Activated CD4-positive, alpha-beta T cell treated with anti-CD3 and anti-CD28 coated beads, Interleukin-10, Interleukin-2, amounts not matched to agents 100 ng/mL and 50 ng/mL, durations not matched to agents 16 hours and 8 hours (primary cell): ENCODE measurements around the gene LONP2.

Source experiments
- DNase-seq: peaks from one replicate; pipeline ENCODE4 v3.0.0-alpha.2; 2020

Gene LONP2

DNA sequence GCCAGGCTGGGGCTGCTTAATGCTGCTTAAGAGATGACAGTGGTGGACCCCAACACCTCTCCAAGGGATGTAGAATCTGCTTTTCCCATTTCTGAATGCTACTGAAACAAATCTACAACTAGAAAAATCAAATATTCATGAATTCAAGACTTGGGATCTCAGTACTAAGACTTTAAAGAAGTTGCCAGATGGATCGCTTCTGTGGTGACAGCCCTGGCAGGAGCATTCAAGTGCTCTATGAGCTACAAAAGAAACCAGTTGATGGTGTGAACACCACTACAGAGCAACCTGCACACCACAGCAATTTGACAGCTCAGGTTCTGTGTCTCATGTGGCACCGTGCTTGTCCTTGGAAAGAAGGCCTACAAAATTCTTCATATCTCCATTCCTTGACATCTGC, 98.5 kb downstream of the LONP2 start:
- DNase-seq, result no peak

DNA sequence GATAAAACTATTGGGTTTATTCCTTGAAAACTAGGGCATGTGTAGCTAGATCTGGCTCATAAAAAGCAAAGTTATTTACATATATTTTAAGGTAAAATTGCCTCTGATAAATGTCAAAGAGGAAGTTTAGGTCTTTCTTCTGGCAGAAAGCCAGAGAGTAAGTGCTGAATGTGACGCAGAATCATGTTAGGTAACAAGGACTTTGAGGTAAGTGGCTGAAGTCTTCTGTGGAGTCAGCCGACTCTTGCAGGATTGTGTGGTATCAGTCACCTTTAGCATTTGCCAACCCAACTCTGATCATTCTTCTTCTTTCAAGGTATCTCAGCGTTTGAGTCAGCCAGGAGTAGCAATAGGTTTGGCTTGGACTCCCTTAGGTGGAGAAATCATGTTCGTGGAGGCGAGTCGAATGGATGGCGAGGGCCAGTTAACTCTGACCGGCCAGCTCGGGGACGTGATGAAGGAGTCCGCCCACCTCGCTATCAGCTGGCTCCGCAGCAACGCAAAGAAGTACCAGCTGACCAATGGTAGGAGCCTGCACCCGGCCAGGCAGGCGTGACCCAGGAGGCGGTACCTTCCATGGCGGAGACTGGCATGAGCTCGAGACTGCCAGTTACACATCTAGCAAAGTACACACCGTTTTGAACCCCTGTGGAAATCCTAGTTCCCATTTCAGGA, 103.2 kb downstream of the LONP2 start:
- DNase-seq, result no peak

DNA sequence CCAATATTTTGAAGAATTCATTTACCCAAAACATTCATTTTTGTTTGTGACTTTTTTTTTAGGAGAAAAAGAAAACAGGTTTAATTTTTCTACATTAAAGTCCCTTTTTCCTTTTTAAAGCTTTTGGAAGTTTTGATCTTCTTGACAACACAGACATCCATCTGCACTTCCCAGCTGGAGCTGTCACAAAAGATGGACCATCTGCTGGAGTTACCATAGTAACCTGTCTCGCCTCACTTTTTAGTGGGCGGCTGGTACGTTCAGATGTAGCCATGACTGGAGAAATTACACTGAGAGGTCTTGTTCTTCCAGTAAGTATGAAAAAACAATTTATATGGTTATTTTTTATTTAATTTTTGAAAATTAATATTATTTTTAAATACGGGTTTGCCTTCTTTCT, 103.9 kb downstream of the LONP2 start:
- no peak for DNase-seq

DNA sequence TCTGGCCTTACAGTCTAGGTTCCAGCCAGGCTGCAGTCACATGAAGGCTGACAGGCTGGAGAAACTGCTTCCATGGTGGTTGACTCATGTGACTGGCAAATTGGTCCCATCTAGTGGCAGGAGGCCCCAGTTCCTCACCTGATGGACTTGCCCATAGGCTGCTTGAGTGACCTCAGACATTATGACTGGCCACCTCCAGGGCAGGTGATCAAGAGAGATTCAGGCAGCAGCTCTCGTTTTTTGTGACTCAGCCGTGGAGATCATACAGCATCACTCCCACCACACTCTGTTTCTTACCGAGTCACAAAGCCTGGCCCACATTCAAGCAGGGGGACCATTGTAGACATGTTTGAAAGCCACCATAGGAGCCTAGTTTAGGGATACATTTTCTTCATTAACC, 106.6 kb downstream of the LONP2 start:
- peak; percentile 25 for DNase-seq

DNA sequence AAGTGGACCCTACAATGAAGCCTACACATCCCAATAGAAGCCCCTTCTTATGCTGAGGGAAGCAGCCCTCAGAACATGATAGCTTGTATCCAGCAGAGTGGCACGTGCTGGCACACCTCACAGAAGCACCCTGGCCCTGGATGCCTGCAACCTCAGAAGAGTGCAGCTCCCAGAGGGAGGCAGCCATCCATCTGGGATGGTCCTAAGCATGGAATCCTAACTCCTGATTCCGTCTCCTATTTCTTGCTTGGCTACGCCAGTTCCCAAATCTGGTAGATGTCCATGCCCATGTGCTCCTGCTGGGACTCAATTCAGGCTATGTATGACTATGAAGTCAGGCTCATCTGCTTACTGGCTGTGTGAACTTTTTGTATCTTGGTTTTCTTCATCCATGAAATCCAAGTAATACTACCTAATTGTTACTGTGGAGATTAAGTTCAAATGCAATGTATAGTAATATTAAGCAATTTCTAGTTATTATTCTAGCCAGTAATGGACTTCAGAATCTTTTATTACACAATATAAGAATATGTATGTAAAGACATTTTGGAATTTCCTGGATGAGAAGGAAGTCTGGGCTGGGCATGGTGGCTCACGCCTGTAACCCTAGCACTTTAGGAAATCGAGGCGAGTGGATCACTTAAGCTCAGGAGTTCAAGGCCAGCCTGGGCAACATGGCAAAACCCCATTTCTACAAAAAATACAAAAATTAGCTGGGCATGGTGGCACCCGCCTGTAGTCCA, 108.7 kb downstream of the LONP2 start:
- no peak for DNase-seq

DNA sequence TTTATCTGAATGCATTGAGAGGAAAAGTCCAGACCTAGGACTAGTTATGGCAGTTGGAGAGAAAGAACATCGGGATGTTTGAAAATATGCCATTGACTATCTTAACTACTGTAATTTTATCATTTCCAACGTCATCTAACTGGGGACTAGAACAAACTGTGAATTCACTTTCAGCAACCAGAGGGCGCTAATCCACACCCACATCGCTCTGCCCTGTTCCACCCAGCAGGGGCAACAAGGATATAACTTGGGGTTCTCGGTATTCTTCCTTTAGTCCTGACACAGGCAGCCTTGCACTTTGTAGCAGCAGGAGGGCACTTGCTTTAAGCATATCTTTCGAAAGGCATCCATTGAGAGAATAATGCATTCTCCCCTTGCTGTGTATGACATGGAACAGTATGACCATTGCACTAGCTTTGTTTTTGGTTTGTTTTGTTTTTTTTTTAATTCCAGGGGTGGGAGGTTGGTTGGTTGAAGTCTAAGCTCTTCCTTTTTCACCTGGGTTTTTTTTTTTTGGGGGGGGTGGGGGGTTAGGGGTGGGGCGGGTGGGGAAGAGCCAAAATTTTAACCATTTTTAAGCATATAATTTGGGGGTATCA, 109.6 kb downstream of the LONP2 start:
- peak; percentile 74 for DNase-seq

DNA sequence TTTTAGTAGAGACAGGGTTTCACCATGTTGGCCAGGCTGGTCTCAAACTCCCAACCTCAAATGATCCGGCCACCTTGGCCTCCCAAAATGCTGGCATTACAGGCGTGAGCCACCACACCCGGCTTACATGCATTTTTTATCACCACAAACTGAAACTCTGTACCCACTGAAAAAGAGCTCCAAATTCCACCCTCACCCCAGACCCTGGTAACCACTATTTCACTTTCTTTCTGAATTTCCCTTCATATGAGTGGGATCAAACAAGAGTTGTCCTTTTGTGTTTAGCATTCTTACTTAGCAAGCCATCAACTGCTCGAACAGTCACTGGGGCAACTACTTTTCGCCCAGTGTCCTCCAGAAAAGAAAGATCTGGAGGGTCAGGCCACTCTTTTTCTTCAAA, 110.3 kb downstream of the LONP2 start:
- peak; percentile 22 for DNase-seq

DNA sequence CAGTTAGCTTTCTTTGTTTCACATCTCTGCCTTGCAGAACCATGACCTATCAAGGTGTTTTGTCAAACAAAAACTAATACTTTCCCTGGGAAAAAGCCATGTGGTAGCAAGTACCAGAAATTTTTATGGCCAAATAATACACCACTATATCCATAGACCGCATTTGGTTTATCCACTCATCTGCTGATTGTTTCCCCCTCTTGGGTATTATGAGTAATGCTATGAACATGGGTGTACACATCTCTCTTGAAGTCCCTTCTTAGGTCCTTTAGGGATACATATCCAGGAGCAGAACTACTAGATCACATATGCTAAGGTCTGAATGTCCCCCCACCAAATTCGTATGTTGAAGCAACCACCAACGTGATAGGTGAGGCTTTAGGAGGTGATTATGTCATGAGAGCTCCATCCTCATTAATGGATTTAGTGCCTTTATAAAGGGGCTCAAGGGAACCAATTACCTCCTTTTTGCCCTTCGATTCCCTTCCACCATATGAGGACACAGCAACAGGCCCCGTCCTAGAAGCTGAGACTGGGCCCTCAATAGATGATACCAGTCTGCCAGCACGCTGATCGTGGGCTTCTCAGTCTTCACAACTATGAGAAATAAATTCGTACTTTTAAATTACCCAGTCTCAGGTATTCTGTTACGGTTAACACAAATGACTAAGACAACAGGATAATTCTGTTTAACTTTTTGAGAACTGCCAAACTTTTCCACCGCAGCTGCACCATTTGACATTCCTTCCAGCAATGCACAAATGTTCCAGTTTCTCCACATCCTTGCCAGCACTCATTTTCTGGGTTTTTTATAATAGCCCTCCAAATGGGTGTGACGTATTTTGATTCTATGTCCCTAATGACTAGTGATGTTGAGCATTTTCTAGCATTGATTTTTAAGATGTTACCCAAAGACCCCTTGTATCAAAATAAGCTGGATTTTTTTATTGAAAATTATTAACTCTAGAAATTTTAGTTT, 111.1 kb downstream of the LONP2 start:
- no peak for DNase-seq

DNA sequence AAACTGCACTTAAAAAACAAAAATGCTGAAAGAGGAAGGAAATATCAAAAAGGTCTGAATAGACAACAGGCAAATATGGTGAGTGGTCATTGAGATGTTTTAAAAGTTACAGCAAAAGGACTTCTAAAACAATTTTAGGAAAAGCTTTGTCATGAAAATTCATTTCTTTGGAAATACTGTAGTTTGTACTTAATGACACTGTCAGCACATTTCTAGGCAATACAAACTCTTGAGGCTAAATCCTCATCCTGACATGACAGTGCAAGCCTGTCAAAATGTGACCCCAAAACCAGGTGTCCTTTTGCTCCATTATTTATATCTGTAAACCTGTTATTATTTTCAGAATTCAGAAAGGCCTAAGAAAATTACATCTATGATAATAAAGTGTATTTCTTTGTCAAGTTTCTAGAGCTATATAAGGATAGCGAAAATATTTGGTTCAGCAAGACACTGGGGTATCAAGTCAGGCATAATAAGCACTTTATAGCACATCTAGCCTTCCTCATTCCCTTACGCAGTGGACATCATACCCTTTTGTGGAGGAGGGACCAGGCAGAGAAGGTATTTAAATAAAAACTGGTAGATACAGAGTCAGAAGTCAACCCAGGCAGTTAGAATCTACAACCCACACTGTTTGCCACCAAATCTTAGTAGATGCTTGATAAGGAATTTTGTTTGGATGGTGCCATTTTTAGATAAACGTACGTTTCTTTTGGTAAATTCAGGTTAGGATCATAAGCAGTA, 112.7 kb downstream of the LONP2 start:
- no peak for DNase-seq

DNA sequence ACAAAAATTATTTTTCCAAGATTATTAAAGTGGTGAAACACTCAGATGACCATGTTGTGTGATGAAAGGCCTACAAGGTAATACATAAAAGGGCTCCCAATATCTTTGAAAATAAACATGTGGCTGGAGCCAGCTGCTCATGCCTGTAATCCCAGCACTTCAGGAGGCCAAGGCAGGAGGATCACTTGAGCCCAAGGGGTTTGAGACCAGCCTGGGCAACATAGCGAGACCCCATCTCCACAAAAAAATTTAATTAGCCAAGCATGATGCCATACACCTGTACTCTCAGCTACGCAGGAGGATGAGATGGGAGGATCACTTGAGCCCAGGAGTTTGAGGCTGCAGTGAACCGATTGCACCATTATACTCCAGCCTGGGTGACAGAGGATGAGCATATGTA, 114.3 kb downstream of the LONP2 start:
- DNase-seq, result no peak

DNA sequence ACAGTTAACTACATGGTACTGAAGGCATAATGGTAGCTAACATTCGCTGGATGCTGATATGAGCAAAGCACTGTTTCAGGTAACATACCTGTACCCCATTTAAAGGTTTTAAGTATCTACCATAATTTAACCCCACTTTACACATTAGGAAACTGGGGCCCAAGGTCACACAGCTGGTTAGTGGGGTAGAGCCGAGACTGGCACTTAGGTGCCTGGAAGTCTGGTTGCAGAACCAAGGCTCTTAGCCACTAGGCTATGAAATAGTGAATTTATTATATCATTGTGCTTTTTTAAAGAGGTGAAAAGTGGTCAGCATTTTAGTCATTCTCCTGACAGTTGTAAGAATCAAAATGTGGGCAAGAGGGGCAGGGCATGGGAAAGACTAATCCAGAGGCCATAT, 115.9 kb downstream of the LONP2 start:
- DNase-seq, result no peak

DNA sequence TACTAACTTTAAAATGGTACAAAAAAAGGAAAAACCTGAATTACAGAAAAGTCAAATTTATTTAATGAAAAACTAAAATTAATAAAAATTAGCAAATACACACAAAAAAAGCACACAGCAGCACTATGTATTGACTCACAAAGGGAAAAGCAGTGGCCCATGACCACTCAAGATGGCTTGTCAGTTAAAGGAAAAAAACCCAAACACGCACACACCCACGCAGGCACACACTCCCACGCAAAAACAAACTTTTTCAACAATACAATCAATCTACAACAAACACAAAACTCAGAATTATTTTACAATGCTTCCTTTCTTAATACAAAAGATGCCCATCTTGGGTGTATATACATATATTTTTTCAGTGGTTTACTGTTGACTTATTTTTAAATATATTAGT, 116.9 kb downstream of the LONP2 start:
- DNase-seq, result no peak

DNA sequence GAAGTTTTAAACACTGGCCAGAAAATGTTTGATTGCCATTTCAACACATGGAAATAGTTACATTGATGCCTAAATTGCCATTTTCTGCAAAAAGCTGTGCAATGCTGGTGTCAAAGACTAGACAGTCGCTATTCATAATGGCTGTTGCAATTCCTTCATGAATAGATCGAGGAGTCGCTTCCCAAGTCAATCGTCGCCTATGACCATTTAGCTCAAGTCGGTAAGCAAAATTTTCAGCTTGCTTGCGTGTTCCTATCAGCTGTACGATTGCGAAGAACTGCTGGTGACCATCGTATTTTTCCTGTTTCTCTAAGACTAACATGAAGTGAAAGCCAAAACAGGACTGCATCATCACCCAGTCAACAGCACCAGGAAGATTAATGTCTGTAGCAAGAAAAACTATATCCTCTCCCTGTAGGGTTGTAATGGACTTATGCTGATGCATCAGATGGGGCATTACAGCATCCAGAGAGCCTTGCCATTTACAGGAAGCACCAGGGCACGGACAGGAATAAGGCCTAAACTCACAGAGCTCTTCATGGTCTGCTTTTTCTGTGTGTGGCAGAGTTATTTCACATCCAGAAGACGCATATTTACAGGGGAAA, 117.5 kb downstream of the LONP2 start:
- DNase-seq, result no peak

DNA sequence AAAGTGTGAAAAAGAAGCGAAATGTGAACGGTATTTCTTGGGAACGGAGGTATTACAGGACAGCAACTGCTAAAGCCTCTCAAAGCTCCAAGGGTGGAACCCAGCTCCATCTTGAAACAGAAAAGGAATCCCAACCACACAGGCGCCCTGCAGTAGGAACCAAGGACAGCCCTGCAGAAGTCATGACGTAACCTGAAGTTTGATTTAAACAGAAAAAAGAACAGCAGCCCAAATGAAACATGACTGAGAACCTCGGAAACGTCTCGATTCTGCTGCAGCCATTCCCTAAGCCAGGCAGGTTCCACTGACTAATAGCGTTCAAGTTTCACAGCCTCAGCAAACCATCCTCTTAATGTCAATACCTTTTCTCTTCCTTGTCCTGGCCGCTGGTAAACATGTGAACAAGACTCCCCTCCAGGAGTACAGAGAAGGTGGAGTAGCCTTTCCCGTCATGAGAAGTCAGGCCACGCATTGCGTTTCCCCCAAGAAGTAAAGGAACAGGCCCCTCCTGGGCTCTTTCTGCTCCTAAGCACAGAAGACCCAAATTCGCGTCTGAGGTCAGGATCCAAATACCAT, 121.0 kb downstream of the LONP2 start:
- DNase-seq, result peak; percentile 10

DNA sequence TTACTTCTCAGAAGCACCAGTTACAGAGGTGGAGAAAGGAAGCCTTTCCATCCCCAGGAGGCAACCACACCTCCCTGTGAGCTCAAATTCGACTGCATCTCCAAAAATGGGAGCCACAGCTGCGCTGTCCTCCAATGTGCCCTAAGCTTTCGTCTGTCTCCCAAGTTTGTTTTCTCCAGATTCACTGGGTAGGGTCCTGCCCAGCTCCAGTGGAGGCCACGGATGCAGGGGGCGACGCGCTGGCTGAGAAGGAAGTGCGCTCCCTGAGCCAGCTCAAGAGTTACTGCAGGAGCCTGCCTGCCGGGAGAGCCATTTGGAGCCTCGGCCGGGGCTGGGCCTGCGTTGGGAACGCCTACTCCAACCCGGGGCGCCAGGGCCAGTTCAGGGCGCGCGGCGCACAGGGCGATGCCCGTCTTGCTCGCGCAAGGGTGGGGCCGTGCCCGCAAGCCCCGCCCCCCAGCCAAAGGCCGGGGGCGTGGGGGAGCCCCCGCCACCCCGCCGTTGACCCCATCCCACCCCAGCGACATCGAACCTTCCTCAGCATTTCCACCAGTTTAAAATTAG, 121.6 kb downstream of the LONP2 start:
- peak; percentile 91 for DNase-seq

DNA sequence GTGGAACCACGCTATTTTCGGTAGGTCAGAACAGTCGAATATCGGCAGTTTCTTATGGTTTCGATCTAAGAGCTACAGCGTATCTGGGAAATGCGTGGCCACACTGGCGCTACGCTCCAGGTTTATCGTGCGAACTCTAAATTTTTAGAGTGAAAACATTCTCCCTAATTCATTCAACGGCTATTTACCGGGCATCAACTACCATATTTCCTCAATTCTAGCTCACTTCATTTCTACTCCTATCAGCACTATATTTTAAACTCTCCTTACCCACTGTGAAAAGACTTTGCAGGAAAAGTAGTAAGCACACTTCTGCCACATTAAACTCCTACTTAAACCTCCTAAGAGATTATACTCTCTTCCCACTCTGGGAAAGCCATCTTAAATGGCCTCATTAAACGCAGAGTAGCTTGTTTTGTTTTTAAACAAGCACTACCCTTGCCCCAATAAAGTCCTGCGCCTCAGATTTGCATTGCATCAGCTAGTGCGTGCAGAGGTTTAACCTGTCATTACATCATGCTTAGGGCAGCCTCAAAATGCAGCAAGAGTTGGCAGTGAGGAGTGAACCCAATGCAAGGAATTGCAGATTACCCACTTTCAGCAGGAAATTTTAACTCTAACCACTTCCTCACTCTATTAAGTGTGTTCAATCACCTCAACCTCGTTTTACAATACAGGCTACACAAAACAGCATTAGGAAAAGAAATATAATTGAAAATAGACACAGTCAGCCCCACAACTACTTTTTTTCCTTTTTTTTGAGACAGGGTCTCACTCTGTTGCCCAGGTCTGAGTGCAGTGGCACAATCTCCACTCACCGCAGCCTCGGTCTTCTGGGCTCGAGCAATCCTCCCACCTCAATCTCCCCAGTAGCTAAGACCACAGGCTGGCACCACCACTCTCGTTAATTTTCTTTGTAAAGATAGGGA, 122.3 kb downstream of the LONP2 start:
- DNase-seq, result peak; percentile 86

DNA sequence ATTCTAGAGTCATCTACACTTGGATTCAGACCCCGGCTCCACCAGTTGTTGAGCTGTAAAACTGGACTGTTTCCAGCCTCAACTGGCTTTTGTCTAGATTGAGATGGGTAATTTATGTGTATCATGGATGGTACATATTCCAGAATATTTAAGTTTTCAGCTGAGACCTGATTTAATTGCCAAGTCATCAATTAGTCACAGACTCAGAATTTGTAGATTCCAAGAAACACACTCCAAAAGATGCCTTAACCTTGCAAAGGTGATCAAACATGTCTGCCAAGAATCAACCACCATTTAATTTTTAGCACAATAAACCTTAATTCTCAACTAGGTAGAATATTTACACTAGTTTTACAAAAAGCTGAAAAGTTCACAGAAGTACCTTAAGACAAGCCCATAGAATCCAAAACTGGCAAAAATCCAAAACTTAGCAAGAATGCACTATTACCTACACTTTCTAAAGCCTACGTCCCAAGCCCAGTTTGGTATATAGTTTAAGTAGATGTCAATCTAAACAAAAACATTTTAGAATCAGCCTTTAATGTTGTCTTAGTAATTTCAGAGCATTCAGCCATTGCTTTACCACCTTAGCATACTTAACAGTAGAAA, 123.4 kb downstream of the LONP2 start:
- no peak for DNase-seq

DNA sequence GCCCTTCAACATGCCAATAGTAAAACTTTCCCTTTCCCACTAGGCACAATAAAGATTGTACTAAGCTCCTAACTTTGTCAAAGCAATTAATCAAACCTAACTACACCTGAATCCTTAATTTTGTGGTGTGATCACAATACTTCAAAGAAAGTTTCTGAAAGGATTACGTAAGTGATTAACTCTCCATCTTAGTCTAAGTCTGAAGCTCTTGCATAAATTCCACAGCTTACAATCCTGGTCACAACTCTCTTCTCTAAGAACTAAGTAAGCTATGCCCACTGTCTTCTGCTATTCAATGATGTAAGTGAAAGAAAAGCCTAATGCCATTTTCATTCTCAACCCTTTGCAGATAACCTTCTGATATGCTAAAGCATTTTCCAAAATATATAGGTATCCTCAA, 125.7 kb downstream of the LONP2 start:
- no peak for DNase-seq

DNA sequence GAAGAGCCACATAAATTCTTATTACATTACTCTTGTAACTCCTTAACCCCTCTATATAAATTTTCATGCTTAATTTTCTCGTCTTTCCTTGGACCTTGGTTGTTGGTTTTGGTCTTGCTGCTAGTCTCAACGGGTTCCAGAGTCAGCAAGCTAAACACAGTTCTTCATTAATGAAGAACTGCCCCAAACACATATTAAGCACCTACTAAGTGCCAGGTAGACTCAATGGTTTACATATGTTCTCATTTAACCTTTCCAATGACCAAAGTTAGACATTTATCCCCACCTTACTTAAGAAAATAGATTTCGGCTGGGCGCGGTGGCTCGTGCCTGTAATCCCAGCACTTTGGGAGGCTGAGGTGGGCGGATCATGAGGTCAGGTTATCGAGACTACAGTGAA, 126.1 kb downstream of the LONP2 start:
- no peak for DNase-seq
